Testis (tissue), 2 donors: ENCODE results near the gene TERT.

Experiments used
- POLR2A ChIP-seq: fragments of 450-650 bp; IDR thresholded peaks from one replicate; pipeline ENCODE4 v1.6.1; 2017; ENCODE audit warnings: antibody characterized with exemption, mild to moderate bottlenecking, moderate library complexity
- TF ChIP-seq, protein P1 (sequence below), 3 experiments: fragments of 450-650 bp in 2 of 3; fragments of 200-600 bp in 1 of 3; sonication (generic) in 1 of 3; IDR thresholded peaks; one replicate each; pipeline ENCODE4 v1.5.1; 2016 to 2019; ENCODE audit warnings: antibody characterized with exemption in 3 of 3, mild to moderate bottlenecking in 2 of 3, moderate library complexity in 1 of 3

DNA sequence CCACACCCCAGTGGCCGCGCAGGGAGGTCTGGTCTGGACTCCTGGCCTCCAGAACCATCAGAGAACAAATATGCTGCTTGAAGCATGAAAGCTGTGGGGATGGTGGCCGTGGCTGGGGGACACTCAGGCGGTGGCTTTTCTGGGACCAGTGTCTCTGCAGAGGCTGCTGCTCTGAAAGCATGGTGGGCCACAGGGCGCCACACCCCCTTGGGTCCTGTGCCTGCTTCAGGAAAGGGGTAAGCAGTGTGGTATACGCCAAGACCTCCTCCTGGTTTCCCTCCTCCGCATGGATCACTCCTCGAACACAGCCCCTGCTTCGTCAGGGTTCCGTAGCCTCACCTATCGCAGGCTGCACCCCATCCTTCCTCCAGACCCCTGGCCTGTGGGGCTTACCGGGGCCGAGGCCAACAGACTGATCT, 19.7 kb upstream of the TERT start:
- no peak for TF ChIP-seq POLR2A
- TF ChIP-seq, protein P1, sequence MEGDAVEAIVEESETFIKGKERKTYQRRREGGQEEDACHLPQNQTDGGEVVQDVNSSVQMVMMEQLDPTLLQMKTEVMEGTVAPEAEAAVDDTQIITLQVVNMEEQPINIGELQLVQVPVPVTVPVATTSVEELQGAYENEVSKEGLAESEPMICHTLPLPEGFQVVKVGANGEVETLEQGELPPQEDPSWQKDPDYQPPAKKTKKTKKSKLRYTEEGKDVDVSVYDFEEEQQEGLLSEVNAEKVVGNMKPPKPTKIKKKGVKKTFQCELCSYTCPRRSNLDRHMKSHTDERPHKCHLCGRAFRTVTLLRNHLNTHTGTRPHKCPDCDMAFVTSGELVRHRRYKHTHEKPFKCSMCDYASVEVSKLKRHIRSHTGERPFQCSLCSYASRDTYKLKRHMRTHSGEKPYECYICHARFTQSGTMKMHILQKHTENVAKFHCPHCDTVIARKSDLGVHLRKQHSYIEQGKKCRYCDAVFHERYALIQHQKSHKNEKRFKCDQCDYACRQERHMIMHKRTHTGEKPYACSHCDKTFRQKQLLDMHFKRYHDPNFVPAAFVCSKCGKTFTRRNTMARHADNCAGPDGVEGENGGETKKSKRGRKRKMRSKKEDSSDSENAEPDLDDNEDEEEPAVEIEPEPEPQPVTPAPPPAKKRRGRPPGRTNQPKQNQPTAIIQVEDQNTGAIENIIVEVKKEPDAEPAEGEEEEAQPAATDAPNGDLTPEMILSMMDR (IDR thresholded peaks at IDR 0.05) = no peak
